SK-N-MC (cell line): ENCODE measurements around the gene AGRN.

Experiments used
- DNase-seq: peaks from one replicate; pipeline ENCODE4 v3.0.0-alpha.2; 2011; ENCODE audit warnings: low read depth, low spot score
- H3K27ac ChIP-seq: fragments of 200-600 bp; sonication (generic); 2 replicates; pipeline ENCODE4 v1.5.1; 2016; ENCODE audit warnings: mixed run types
- H3K36me3 ChIP-seq: fragments of 200-600 bp; sonication (generic); 2 replicates; pipeline ENCODE4 v1.6.1; 2017; ENCODE audit warnings: antibody characterized with exemption, low read length, mixed read lengths; ENCODE audit not compliant: insufficient read depth
- H3K4me3 ChIP-seq: fragments of 200-600 bp; sonication (generic); 2 replicates; pipeline ENCODE4 v1.5.1; 2016
- H3K9ac ChIP-seq: fragments of 200-600 bp; sonication (generic); 2 replicates; pipeline ENCODE4 v1.8.0; 2017; ENCODE audit warnings: mixed run types, mixed read lengths; ENCODE audit not compliant: insufficient read length
- H3K9me3 ChIP-seq: fragments of 200-600 bp; sonication (generic); 2 replicates; pipeline ENCODE4 v1.6.1; 2017; ENCODE audit warnings: low read depth, mild to moderate bottlenecking, antibody characterized with exemption, low read length, moderate library complexity, mixed read lengths
- EZH2 ChIP-seq: fragments of 200-600 bp; sonication (generic); IDR thresholded peaks from one replicate; pipeline ENCODE4 v1.6.1; 2017; ENCODE audit warnings: antibody characterized with exemption
- FOXP2 ChIP-seq: optimal IDR thresholded peaks from 2 replicates; pipeline ENCODE3; 2011; ENCODE audit warnings: mild to moderate bottlenecking, moderate library complexity; ENCODE audit not compliant: insufficient read depth; ENCODE audit errors: extremely low read length, control extremely low read depth
- POLR2AphosphoS5 ChIP-seq: IDR thresholded peaks from 2 replicates; pipeline ENCODE4 v1.6.1; 2012; ENCODE audit warnings: mild to moderate bottlenecking, low read depth, low read length, borderline replicate concordance

The AGRN gene

DNA sequence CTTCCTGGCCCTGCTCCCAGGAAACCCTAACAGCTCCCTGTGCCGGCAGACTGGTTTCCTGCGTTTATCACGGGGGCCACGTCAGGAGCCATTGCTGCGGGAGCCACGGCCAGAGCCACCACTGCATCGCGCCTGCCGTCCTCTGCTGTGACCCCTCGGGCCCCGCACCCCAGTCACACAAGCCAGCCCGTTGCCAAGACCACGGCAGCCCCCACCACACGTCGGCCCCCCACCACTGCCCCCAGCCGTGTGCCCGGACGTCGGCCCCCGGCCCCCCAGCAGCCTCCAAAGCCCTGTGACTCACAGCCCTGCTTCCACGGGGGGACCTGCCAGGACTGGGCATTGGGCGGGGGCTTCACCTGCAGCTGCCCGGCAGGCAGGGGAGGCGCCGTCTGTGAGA, 28.0 kb downstream of the AGRN start:
- Histone ChIP-seq H3K9ac (no peak overlapping the region), H3K4me3 (no peak overlapping the region), H3K27ac (no peak overlapping the region), H3K36me3 (peaks cover 60% of the 10 kb centered on the region; the same call in 1 of the 2 replicates), H3K9me3 (no peaks in the 10 kb centered on the region)
- TF ChIP-seq FOXP2 (no peak), EZH2 (no peak), POLR2AphosphoS5 (no peak)
- DNase-seq = no peak

DNA sequence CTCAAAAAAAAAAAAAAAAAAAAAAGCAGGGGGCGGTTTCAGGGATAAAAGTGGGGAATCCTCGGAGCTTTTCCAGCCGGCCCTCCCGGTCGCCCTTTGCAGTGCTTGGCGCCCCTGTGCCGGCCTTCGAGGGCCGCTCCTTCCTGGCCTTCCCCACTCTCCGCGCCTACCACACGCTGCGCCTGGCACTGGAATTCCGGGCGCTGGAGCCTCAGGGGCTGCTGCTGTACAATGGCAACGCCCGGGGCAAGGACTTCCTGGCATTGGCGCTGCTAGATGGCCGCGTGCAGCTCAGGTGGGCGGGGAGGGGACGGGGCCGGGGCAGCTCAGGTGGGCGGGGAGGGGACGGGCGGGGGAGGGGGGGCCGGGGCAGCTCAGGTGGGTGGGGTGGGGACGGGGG, 28.8 kb downstream of the AGRN start:
- H3K4me3 ChIP-seq = no peak overlapping the region
- no peak for TF ChIP-seq EZH2
- no peak for TF ChIP-seq FOXP2
- TF ChIP-seq POLR2AphosphoS5 = no peak
- H3K9me3 ChIP-seq = no peaks in the 10 kb centered on the region
- peaks cover 56% of the 10 kb centered on the region; the same call in 1 of the 2 replicates for H3K36me3 ChIP-seq
- H3K9ac ChIP-seq = no peak overlapping the region
- no peak overlapping the region for H3K27ac ChIP-seq
- no peak for DNase-seq

DNA sequence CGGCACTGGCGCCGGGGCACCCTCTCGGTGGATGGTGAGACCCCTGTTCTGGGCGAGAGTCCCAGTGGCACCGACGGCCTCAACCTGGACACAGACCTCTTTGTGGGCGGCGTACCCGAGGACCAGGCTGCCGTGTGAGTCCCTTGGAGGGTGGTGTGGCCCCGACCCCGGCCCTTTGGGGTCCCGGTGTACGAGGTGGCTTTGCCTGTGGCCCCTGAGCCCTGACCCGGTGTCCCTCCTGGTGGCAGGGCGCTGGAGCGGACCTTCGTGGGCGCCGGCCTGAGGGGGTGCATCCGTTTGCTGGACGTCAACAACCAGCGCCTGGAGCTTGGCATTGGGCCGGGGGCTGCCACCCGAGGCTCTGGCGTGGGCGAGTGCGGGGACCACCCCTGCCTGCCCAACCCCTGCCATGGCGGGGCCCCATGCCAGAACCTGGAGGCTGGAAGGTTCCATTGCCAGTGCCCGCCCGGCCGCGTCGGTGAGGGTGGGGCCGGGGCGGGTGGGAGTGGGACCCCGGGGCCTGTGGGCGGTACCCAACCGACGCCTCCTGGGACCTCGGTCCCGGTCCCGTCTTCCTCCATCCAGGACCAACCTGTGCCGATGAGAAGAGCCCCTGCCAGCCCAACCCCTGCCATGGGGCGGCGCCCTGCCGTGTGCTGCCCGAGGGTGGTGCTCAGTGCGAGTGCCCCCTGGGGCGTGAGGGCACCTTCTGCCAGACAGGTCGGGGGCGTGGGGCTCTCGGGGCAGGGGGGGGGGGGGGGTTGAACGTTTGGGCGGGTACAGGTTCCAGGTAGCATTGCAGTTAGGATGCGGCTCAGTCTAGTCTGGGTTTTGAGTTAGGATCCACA, 29.6 kb downstream of the AGRN start:
- Histone ChIP-seq H3K9ac (no peak overlapping the region), H3K9me3 (no peaks in the 10 kb centered on the region), H3K36me3 (peaks cover 57% of the 10 kb centered on the region; the same call in 1 of the 2 replicates), H3K4me3 (no peak overlapping the region), H3K27ac (no peak overlapping the region)
- TF ChIP-seq FOXP2 (no peak), EZH2 (no peak), POLR2AphosphoS5 (no peak)
- DNase-seq = no peak

DNA sequence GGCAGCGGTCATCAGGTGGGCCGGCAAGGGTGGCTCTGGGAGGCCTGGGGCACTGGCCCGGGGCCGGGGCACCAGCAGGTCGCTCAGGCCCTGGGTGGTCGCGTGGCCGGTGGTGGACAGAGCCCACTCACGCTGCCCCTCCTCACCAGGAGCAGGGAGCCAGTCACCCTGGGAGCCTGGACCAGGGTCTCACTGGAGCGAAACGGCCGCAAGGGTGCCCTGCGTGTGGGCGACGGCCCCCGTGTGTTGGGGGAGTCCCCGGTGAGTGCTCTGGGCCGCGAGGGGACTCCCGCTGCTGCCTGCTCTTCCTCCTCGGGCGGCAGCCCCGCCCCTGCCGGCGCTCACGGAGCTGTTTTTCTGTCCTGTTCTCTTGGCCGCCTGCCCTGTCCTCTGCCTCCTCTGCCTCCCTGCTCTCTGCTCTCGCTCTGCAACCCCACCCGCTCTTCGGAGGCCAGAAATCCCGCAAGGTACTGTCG, 30.7 kb downstream of the AGRN start:
- peaks cover 48% of the 10 kb centered on the region; the same call in 1 of the 2 replicates for H3K36me3 ChIP-seq
- no peak overlapping the region for H3K9ac ChIP-seq
- H3K9me3 ChIP-seq = no peaks in the 10 kb centered on the region
- no peak overlapping the region for H3K27ac ChIP-seq
- DNase-seq = no peak
- H3K4me3 ChIP-seq = no peak overlapping the region
- TF ChIP-seq EZH2 (no peak), FOXP2 (no peak), POLR2AphosphoS5 (no peak)

DNA sequence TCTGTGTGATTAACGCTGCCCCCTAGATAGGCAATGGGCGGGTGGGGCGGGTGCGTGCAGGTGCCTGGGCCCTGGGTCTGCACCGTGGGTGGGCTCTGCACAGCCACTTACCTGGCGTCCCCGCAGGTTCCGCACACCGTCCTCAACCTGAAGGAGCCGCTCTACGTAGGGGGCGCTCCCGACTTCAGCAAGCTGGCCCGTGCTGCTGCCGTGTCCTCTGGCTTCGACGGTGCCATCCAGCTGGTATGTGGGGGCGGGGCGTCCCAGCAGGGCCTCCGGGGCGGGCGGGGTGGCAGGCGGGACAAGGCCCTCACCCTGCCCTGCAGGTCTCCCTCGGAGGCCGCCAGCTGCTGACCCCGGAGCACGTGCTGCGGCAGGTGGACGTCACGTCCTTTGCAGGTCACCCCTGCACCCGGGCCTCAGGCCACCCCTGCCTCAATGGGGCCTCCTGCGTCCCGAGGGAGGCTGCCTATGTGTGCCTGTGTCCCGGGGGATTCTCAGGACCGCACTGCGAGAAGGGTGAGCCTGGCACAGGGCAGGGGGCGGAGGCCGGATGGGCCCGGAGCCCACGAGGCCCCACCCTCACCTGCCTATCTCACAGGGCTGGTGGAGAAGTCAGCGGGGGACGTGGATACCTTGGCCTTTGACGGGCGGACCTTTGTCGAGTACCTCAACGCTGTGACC, 31.3 kb downstream of the AGRN start:
- no peak for TF ChIP-seq FOXP2
- Histone ChIP-seq H3K9me3 (no peaks in the 10 kb centered on the region), H3K4me3 (no peak overlapping the region), H3K36me3 (peaks cover 43% of the 10 kb centered on the region; the same call in 1 of the 2 replicates), H3K27ac (no peak overlapping the region), H3K9ac (no peak overlapping the region)
- DNase-seq = no peak

DNA sequence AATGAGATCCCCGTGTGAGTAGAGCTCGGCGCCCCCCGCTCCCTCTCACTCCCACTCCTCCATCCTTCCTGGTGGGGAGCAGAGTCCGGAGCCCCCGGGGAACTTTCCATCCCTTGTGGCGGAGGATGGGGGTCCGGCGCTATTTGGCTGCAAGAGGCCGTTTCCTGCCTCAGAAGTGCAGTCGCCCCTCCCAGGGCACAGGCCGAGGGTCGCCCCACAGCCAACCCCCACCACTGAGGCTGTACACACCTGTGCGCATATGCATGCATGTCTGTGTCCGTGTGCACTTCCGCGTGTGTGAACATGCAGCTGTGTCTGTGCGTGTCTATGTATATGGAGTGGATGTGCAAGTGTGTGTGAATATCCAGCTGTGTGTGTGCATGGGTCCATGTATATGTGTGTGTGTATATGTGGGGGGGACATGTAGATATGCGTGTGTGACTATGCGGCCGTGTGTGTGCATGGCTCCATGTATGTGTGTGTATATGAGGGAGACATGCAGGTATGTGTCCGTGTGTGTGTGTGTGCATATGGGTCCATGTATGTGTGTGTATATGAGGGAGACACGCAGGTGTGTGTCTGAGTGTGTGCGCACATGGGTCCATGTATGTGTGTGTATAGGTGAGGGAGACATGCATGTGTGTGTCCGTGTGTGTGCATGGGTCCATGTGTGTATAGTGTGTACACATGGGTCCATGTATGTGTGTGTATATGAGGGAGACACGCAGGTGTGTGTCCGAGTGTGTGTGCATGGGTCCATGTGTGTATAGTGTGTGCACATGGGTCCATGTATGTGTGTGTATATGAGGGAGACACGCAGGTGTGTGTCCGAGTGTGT, 32.3 kb downstream of the AGRN start:
- Histone ChIP-seq H3K4me3 (no peak overlapping the region), H3K36me3 (peaks cover 33% of the 10 kb centered on the region; the same call in 1 of the 2 replicates), H3K9me3 (no peaks in the 10 kb centered on the region), H3K27ac (no peak overlapping the region), H3K9ac (no peak overlapping the region)
- DNase-seq = no peak
- TF ChIP-seq EZH2 (no peak), FOXP2 (no peak), POLR2AphosphoS5 (no peak)

DNA sequence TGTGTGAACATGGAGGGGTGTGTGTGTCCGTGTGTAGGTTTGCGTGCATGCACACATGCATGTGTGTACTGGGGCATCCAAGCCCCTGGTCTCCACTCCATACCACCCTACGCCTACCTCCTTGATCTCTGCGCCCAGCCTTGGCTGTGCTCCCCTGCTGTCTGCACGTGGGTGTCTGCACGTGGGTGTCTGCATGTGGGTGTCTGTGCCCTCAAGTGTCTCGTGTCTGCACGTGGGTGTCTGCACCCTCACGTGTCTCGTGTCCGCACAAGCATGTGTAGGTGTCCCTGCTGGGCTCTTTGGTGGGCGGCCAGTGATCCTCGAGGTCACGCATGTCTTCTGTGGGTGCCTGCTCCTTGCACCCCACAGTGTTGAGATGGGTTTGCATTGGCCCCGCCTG, 33.1 kb downstream of the AGRN start:
- no peak overlapping the region for H3K9ac ChIP-seq
- TF ChIP-seq EZH2 (no peak), FOXP2 (no peak), POLR2AphosphoS5 (no peak)
- H3K9me3 ChIP-seq = no peaks in the 10 kb centered on the region
- H3K4me3 ChIP-seq = no peak overlapping the region
- DNase-seq = no peak
- no peak overlapping the region for H3K27ac ChIP-seq
- peaks cover 28% of the 10 kb centered on the region; the same call in 1 of the 2 replicates for H3K36me3 ChIP-seq

DNA sequence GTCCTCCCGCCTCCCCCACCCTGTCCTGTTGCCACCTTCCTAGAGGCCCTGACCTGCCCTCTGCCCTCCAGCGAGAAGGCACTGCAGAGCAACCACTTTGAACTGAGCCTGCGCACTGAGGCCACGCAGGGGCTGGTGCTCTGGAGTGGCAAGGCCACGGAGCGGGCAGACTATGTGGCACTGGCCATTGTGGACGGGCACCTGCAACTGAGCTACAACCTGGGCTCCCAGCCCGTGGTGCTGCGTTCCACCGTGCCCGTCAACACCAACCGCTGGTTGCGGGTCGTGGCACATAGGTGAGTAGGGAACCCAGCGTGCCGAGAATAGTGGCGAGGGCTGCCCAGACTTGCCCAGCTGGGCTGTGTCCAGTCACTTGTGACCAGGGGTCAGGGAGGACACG, 33.8 kb downstream of the AGRN start:
- DNase-seq = no peak
- H3K4me3 ChIP-seq = no peak overlapping the region
- no peak for TF ChIP-seq FOXP2
- TF ChIP-seq POLR2AphosphoS5 = no peak
- no peak for TF ChIP-seq EZH2
- H3K36me3 ChIP-seq = peaks cover 28% of the 10 kb centered on the region; the same call in 1 of the 2 replicates
- no peaks in the 10 kb centered on the region for H3K9me3 ChIP-seq
- H3K27ac ChIP-seq = no peak overlapping the region
- H3K9ac ChIP-seq = no peak overlapping the region
